Measurements from ENCODE around the gene B3GAT2.

B3GAT2 gene

DNA sequence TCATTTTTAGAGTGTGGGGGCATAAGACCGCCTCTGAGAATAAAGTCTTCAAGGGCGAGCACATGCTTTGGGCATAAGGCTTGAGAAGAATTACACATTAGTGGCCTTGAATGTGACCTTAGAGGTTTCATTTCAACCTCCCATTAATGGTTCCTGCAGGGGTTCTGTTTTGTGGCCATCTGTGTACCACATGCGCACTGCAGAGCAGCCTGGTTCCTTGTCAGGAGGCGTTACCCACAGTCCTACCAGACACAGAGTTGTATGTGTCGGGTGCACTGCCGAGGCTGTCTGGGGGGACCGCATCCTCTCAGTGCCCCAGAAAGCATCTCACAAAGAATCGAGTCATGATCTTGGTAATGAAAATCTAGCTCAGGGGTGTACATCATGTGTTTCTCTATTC is 115.7 kb downstream of the B3GAT2 start:
- DNase-seq: no peak

DNA sequence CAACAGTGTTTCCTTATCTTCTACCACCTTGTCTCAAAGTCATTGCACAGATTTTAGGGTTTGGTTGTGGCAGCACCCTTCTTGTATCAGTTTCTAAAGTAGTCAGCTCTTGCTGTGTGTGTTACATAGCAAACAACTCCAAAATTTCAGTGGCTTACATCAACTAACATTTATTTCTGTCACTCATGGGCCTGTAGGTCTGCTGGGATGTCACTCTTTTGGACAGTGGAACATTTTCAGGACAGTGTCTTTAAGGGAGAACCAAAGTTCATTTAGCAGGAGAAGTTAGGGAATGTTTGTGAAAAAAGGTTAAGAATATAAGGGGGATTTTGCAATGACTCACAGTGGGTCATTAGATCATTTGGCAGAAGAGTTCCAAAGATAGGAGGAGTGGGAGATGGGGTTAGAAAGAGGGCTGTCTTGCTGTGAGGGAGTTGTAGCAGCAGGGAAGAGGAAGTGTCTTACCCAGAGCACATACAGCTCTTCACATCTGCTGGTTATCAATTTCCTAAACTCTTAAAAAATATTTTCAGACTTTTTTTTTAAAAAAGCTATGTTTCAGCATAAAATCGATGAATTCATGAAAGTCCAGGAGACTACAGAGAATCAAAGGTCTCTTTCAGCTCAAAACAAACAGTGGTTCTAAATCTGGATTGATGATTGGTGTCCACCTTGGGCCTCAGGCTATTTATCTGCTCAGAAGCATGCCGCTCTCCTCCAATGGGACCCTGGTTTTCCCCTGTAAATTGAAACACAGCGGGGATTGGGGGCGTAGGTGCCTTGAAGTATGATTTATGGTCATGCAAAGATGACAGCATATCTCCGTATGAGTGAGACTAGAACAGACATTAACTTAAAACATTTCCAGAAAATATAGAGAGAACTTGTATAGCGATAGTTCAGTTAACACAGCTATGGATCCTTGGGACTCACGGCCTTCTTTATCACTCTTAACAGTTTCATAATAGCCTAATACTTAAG is 117.3 kb downstream of the B3GAT2 start:
- no peak for DNase-seq

DNA sequence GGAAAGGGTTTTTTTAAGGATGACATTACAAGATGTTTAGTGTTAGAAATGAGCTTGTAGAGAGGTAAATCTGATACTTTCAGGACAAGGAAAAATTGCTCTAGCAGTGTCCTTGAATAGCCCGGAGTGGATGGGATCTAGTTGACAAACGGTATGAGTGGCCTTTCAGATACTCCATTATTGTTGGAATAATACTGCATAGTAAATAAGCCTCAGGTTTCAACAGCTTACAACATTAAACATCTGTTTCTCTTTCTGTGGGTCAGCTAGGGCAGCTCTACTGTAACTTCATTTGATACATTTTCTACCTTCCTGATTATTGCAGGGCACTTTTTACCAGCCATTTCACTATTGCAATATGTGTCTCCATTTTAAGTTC is 118.0 kb downstream of the B3GAT2 start:
- no peak for DNase-seq

DNA sequence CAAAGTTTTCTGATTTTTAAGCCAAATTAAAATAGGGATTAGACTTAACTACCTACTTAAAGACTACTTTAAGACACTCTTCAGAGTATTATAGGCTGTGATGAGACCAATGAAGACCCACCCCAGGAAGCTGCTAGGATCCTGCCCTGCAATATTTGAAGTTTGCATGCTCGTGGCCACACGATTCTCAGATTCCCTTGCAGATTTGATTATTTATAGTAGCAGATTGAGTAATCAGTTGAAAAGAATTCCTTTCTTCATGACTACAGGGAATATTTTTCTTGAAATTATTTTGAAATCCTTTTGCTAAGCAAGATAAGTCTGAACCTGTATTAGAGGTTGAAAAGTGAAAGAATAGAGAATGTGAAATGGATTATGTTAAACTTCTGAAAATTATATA is 122.3 kb downstream of the B3GAT2 start:
- no peak for DNase-seq

DNA sequence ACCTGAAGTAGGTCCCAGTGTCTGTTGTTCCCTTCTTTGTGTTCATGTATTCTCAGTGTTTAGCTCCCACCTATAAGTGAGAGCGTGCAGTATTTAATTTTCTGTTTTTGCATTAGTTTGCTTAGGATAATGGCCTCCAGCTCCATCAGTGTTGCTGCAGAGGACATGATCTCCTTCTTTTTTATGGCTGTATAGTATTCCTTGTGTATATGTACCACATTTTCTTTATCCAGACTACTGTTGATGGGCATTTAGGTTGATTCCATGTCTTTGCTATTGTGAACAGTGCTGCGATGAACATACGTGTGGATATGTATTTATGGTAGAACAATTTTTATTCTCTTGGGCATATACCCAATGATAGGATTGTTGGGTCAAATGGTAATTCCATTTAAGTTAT is 125.4 kb downstream of the B3GAT2 start:
- DNase-seq: no peak

DNA sequence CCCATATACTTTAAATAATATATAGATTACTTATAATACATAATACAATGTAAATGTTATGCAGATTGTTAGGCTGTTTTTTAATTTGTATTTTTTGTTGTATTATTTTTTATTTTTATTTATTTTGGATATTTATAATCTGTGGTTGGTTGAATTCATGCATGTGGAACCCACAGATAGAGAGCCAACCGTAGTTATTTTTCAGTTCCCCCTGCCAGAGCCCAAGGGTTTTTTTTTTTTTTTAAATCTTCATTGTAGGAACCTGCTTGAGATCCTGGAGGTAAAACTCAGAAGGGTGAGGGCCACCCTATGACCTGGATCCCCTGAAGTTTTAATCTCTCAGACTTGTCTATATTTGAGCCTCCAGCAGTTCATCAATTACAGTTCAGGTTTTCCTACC is 133.2 kb downstream of the B3GAT2 start:
- no peak for DNase-seq

DNA sequence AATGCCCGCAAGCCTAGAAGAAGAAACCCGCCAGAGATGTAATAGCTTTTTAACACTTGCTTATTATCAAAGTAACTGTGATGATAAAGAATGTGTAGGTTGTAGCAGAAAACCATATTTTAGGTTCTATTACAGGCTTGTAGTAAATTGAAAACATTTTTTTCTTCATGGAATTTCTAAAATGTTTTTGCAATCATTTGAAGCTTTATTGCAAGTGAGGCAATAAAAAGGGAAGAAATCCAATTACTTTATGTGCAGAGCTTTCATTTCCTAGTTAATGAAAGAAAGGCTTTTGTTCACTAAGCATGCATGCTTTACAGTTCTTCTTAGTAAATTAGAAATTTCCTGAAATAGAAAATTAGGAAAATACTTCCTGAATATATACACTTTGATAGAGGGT is 135.1 kb downstream of the B3GAT2 start:
- DNase-seq: no peak

DNA sequence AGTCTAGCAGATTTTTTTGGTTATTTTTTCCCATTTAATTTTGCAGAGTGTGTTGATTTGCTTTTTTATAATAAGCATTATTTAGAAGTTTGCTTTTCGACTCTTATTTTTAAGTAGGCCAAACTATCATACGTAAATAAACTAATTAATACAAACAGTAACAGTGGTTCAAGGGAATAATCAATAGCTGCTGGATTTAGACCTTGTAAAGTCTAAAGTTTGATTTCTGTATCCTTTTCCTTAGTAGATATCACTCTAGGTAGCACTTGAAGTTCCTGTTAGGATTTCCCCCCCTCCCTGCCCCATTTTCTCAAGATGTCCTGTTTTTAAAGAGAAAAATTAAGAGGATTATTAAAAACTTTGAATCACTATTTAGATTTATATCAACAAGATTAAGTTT is 136.1 kb downstream of the B3GAT2 start:
- no peak for DNase-seq

DNA sequence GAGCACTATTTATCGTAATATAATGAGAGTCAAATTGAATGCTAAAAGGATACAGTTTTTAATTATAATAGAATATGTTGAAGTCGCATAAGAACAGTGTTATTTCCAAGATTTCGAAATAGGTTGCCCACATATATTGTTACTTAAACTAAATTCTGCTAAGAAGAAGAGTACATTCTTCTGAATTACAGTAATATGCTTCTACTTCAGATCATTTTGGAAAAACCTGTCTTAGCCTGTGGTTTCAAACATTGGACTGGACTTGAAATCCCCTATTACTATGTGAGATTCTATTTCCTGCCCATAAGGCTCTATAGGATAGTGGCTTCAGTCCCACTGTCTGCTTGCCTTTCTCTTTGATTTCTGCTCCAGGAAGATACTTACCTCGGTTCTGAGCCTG is 137.2 kb downstream of the B3GAT2 start:
- no peak for DNase-seq

DNA sequence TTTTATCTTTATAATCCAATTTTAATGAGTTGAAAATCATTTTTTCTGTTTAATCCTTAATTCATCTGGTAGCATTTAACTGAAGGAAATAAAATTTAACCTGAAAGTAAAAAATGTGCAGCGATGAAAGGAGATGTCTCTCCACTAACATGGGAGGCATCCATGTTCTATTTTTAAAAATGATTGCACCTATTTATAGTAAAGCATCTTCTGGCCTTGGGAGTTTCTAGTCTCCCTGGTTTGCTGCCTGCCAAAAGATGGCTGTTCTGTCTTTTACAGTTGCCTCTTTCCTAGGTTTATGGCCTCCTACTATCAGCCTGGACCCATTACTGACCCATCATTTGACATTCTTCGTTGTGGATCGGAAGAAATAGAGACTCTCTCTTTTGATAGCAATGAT is 143.0 kb downstream of the B3GAT2 start:
- DNase-seq: no peak

DNA sequence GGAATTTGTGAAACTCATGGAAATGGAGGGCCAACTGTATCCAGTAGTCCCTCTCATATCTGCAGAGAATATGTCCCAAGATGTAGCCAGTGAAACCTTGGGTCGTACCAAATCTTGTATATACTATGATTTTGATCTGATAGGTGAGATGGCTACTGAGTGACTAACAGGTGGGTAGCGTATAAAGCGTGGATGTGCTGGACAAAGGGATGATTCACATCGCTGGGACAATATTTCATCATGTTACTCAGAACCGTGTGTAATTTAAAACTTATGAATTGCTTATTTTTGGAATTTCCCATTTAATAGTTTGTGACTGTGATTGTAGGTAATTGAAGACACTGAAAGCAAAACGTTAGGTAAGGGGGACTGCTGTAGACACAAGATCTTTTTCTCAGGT is 145.1 kb downstream of the B3GAT2 start:
- no peak for DNase-seq

Measured in NCI-H1048 (cell line).